Measurements from ENCODE around the gene CNTRL. TPM values are rescaled to one million over a fixed set of nuclear protein-coding genes. Genes with fewer than 3 reads are reported as not detected.

Gene CNTRL
- total RNA-seq, 3 donors from 2014 or later (not counting 1 experiment from before 2014, with no cell fraction given) = 59.1 to 74.3 (median 60.0) TPM

GRCh38 chr9:121189660-121190059, 114.9 kb downstream of the CNTRL start:
- Mint-ChIP-seq H3K27me3 (ENCODE audit: low read depth in 2 of 2) (no peaks in the 10 kb centered on the region), H3K4me3 (no peak overlapping the region), H3K36me3 (peaks cover 7% of the 10 kb centered on the region), H3K4me1 (peaks cover 79 to 91% of the 10 kb centered on the region in 2 donors), H3K9me3 (no peaks in the 10 kb centered on the region), H3K27ac (peak overlapping the region; percentile 65 to 73)
- TF ChIP-seq, protein P1, sequence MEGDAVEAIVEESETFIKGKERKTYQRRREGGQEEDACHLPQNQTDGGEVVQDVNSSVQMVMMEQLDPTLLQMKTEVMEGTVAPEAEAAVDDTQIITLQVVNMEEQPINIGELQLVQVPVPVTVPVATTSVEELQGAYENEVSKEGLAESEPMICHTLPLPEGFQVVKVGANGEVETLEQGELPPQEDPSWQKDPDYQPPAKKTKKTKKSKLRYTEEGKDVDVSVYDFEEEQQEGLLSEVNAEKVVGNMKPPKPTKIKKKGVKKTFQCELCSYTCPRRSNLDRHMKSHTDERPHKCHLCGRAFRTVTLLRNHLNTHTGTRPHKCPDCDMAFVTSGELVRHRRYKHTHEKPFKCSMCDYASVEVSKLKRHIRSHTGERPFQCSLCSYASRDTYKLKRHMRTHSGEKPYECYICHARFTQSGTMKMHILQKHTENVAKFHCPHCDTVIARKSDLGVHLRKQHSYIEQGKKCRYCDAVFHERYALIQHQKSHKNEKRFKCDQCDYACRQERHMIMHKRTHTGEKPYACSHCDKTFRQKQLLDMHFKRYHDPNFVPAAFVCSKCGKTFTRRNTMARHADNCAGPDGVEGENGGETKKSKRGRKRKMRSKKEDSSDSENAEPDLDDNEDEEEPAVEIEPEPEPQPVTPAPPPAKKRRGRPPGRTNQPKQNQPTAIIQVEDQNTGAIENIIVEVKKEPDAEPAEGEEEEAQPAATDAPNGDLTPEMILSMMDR (IDR thresholded peaks at IDR 0.05) = no peak
- intact Hi-C loops (cut with micrococcal nuclease) = no loop called here
- Histone ChIP-seq H3K4me3 (ENCODE audit: low read length) (no peak overlapping the region), H3K36me3 (ENCODE audit: control insufficient read depth, insufficient read depth, low read length) (peaks cover 20% of the 10 kb centered on the region), H3K4me1 (ENCODE audit: control insufficient read depth, insufficient read depth, low read length) (peaks cover 11% of the 10 kb centered on the region), H3K27me3 (ENCODE audit: control insufficient read depth, insufficient read depth, low read length) (no peaks in the 10 kb centered on the region), H3K27ac (ENCODE audit: low read length) (no peak overlapping the region), H3K9me3 (ENCODE audit: control insufficient read depth, insufficient read depth, low read length) (no peaks in the 10 kb centered on the region)
- 95% methylated on average over 3 of the region's 3 CpGs for WGBS (ENCODE audit: insufficient coverage)
- ATAC-seq = no peak
- no peak for DNase-seq

DNA sequence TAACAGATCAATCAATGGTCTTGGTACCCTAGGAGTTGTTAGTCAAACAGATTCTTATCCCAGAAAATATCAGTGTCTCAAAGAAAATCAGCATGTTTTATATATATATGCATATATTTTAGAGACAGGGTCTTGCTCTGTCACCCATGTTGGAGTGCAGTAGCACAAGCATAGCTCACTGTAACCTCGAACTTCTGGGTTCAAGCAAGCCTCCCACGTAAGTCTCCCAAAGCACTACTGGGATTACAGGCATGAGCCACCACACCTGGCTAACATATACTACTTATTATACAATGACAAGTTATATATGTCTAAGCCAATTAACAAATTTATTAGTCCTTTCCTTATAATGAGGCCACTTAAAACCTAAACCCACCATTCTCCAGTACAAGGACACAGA, 116.5 kb downstream of the CNTRL start:
- H3K4me3 ChIP-seq (ENCODE audit: low read length) = no peak overlapping the region
- TF ChIP-seq, protein P1 (IDR thresholded peaks at IDR 0.05) = no peak
- no peak overlapping the region for H3K27ac ChIP-seq (ENCODE audit: low read length)
- H3K4me3 Mint-ChIP-seq = peak overlapping the region; percentile 9
- no peak for ATAC-seq
- no peaks in the 10 kb centered on the region for H3K9me3 Mint-ChIP-seq
- DNase-seq = no peak
- WGBS (ENCODE audit: insufficient coverage) = 87% methylated on average over 2 of the region's 2 CpGs
- peaks cover 77 to 91% of the 10 kb centered on the region in 2 donors for H3K4me1 Mint-ChIP-seq
- H3K36me3 ChIP-seq (ENCODE audit: control insufficient read depth, insufficient read depth, low read length) = peaks cover 15% of the 10 kb centered on the region
- H3K36me3 Mint-ChIP-seq = peaks cover 5% of the 10 kb centered on the region
- H3K4me1 ChIP-seq (ENCODE audit: control insufficient read depth, insufficient read depth, low read length) = peaks cover 6% of the 10 kb centered on the region
- no peaks in the 10 kb centered on the region for H3K27me3 Mint-ChIP-seq (ENCODE audit: low read depth in 2 of 2)
- no peaks in the 10 kb centered on the region for H3K9me3 ChIP-seq (ENCODE audit: control insufficient read depth, insufficient read depth, low read length)
- no peaks in the 10 kb centered on the region for H3K27me3 ChIP-seq (ENCODE audit: control insufficient read depth, insufficient read depth, low read length)
- intact Hi-C loops (cut with micrococcal nuclease) = no loop called here
- H3K27ac Mint-ChIP-seq = peak overlapping the region in 1 of 2 donors; percentile 73

DNA sequence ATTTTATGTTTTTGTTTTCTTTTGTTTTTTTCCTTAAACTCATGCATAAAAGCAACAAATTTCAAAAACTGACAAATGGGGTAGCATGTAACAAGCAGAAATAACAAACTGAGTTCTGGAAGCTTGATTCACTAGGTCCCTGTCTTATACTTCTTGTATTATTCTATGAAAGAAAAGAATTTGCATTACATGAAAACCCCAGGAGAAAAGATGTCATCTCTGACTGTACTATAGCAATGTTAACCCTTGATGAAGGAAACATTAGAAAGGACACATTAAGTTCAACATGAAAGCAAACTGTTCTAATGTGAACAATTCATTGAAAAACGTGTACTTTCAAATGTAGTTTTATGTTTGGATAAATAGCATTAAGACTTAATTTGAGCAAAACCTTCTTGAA, 117.8 kb downstream of the CNTRL start:
- H3K9me3 Mint-ChIP-seq = no peaks in the 10 kb centered on the region
- H3K27ac Mint-ChIP-seq = peak overlapping the region; percentile 18 to 82
- TF ChIP-seq, protein P1 (IDR thresholded peaks at IDR 0.05) = no peak
- H3K9me3 ChIP-seq (ENCODE audit: control insufficient read depth, insufficient read depth, low read length) = no peaks in the 10 kb centered on the region
- H3K36me3 Mint-ChIP-seq = no peaks in the 10 kb centered on the region
- peaks cover 9% of the 10 kb centered on the region for H3K4me1 ChIP-seq (ENCODE audit: control insufficient read depth, insufficient read depth, low read length)
- H3K4me3 Mint-ChIP-seq = no peak overlapping the region
- H3K27me3 ChIP-seq (ENCODE audit: control insufficient read depth, insufficient read depth, low read length) = no peaks in the 10 kb centered on the region
- peaks cover 13% of the 10 kb centered on the region for H3K36me3 ChIP-seq (ENCODE audit: control insufficient read depth, insufficient read depth, low read length)
- ATAC-seq (no peak), DNase-seq (no peak)
- no CpG with 5 or more reads among the region's 1 CpG for WGBS (ENCODE audit: insufficient coverage)
- no peak overlapping the region for H3K4me3 ChIP-seq (ENCODE audit: low read length)
- H3K4me1 Mint-ChIP-seq = peaks cover 80 to 94% of the 10 kb centered on the region in 2 donors
- no peaks in the 10 kb centered on the region for H3K27me3 Mint-ChIP-seq (ENCODE audit: low read depth in 2 of 2)
- H3K27ac ChIP-seq (ENCODE audit: low read length) = no peak overlapping the region
- intact Hi-C loops (cut with micrococcal nuclease) = no loop called here

DNA sequence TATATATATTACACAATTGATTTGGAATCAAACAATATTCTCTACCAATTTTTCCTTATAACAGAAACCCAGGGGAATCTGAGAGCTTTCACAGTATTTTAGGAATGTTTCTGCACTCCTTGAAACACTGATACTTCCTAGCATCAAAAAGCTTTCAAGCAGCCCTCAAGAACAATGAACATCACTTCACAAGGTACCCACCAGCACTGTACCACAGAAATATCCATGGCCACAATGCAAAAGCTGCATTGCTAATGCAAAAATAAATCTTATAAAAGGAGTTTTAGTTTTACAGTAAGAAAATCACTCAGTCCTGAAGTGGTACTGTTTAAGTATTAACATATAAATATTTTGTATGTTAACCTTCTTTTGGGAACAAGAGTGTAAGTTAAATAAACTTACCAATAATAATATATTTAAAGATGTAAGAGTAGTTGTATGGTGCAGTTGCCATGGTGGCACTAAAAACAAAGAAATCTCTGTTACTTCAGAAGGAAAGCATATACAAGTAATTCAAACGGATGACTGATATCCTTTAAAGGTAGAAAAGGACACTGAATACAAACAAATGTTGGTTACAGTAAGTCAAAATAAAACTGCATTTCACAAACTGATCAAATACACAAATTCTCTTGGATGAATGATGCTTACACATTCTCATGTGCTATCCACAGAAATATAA, 118.3 kb downstream of the CNTRL start:
- H3K4me3 ChIP-seq (ENCODE audit: low read length) = no peak overlapping the region
- ATAC-seq (no peak), DNase-seq (peak in 1 of 2 donors; percentile 32)
- no CpG with 5 or more reads among the region's 1 CpG for WGBS (ENCODE audit: insufficient coverage)
- peak overlapping the region; percentile 30 to 82 for H3K27ac Mint-ChIP-seq
- H3K9me3 ChIP-seq (ENCODE audit: control insufficient read depth, insufficient read depth, low read length) = no peaks in the 10 kb centered on the region
- peaks cover 80 to 94% of the 10 kb centered on the region in 2 donors for H3K4me1 Mint-ChIP-seq
- no peaks in the 10 kb centered on the region for H3K27me3 ChIP-seq (ENCODE audit: control insufficient read depth, insufficient read depth, low read length)
- peaks cover 11% of the 10 kb centered on the region for H3K36me3 ChIP-seq (ENCODE audit: control insufficient read depth, insufficient read depth, low read length)
- no peaks in the 10 kb centered on the region for H3K9me3 Mint-ChIP-seq
- H3K27me3 Mint-ChIP-seq (ENCODE audit: low read depth in 2 of 2) = no peaks in the 10 kb centered on the region
- H3K27ac ChIP-seq (ENCODE audit: low read length) = no peak overlapping the region
- H3K4me3 Mint-ChIP-seq = no peak overlapping the region
- TF ChIP-seq, protein P1 (IDR thresholded peaks at IDR 0.05) = no peak
- H3K36me3 Mint-ChIP-seq = no peaks in the 10 kb centered on the region
- H3K4me1 ChIP-seq (ENCODE audit: control insufficient read depth, insufficient read depth, low read length) = peaks cover 9% of the 10 kb centered on the region
- intact Hi-C loops (cut with micrococcal nuclease) = no loop called here

All from natural killer cell (primary cell).